Adrenal gland (tissue), 12 donors: Measurements from ENCODE around the gene LIPA. TPM values are rescaled to one million over a fixed set of nuclear protein-coding genes. Genes with fewer than 3 reads are reported as not detected.

Experiments used
- DNase-seq, 7 donors: peaks; one replicate each; pipeline ENCODE4 v3.0.0-alpha.2; 2019 to 2020
- H3K27ac ChIP-seq, 5 donors: fragments of 200-600 bp; sonication (generic) in 4 of 5; 1 replicate in 3 of 5; 2 replicates in 2 of 5; pipeline versions ENCODE4 v1.5.1 to v1.8.0; 2016 to 2020; ENCODE audit warnings: mild to moderate bottlenecking in 1 of 5
- H3K27me3 ChIP-seq: fragments of 200-600 bp; 2 replicates; pipeline ENCODE4 v1.8.0; 2021
- H3K36me3 ChIP-seq, 2 donors: fragments of 200-600 bp; replicated peaks in 1 of 2; 1 replicate in 1 of 2; 2 replicates in 1 of 2; pipeline versions ENCODE4 v1.5.1 to v1.8.0; 2018 to 2022
- H3K4me1 ChIP-seq, 2 donors: fragments of 200-600 bp; replicated peaks in 1 of 2; 1 replicate in 1 of 2; 2 replicates in 1 of 2; pipeline versions ENCODE4 v1.5.1 to v1.8.0; 2018 to 2021
- H3K4me3 ChIP-seq, 4 donors: fragments of 200-600 bp; sonication (generic) in 3 of 4; one replicate each; pipeline ENCODE4 v1.5.1; 2016 to 2018
- H3K9me3 ChIP-seq, 3 donors: fragments of 200-600 bp; sonication (generic) in 1 of 3; replicated peaks in 1 of 3; 1 replicate in 2 of 3; 2 replicates in 1 of 3; pipeline versions ENCODE4 v1.5.1 to v1.8.0; 2016 to 2021
- POLR2A ChIP-seq, 2 donors: fragments of 450-650 bp; IDR thresholded peaks; one replicate each; pipeline ENCODE4 v1.6.1; 2017; ENCODE audit warnings: antibody characterized with exemption in 2 of 2, mild to moderate bottlenecking in 2 of 2, moderate library complexity in 1 of 2
- WGBS, 4 donors: extraction: QIAGEN DNeasy Blood & Tissue Kit in 2 of 4; methylation state at CpG; one replicate each; pipeline versions ENCODE4 v1.1.5 to v1.1.7; 2013 to 2017; 5-methylcytosine and 5-hydroxymethylcytosine counted together
- intact Hi-C, 2 donors: fragments of 100-400 bp; cut with DNase I; formaldehyde crosslinking; loops; one replicate each; pipeline versions ENCODE4 v1.14.1 to v1.15.0; 2022 to 2023
- polyA plus RNA-seq, 3 donors: library from polyadenylated mRNA; stranded (reverse); fragments of 200-250 nt in 2 of 3; fragments of 350-450 nt in 1 of 3; fragmentation: Illumina TruSeq in 1 of 3; extraction: RNeasy Lipid Tissue Mini Kit (QIAGEN cat#74804) in 1 of 3; gene quantifications; one replicate each; pipeline ENCODE4 v1.2.3, GENCODE V29; 2013 to 2014
- total RNA-seq, 9 donors: library from RNA; depleted of rRNA in 4 of 9; stranded (reverse); fragments of >200 nt in 4 of 9; fragments of 120-200 nt in 1 of 9; fragmentation: NEBNext Ultra II Directional in 1 of 9; extraction: Animal tissue kit (Norgen Biotek cat#: 25700) in 1 of 9; gene quantifications; one replicate each; pipeline versions ENCODE4 v1.1.0 to v1.2.4, GENCODE V29; 2013 to 2023
- TF ChIP-seq, protein P1 (sequence below), 6 experiments: fragments of 450-650 bp in 4 of 6; fragments of 200-600 bp in 2 of 6; sonication (generic) in 1 of 6; IDR thresholded peaks; 1 replicate in 5 of 6; 2 replicates in 1 of 6; pipeline versions ENCODE4 v1.5.1 to v1.8.0; 2016 to 2021; ENCODE audit warnings: antibody characterized with exemption in 6 of 6, mild to moderate bottlenecking in 2 of 6, moderate library complexity in 1 of 6
- donor health status: healthy with polysubstance abuse.
- donor health status: Bipolar disorder and iron deficiency.
- donor health status: DM: yes; HTN: yes; CAD: no.
- donor health status: DM: no; HTN: no; CAD: no.
- donor health status: DM: no; HTN: no; CAD: no.
- donor health status: DM: yes; HTN: yes; CAD: no.

Gene LIPA
- total and polyA plus RNA-seq, 12 donors, result 15.9 to 202 (median 109) TPM

DNA sequence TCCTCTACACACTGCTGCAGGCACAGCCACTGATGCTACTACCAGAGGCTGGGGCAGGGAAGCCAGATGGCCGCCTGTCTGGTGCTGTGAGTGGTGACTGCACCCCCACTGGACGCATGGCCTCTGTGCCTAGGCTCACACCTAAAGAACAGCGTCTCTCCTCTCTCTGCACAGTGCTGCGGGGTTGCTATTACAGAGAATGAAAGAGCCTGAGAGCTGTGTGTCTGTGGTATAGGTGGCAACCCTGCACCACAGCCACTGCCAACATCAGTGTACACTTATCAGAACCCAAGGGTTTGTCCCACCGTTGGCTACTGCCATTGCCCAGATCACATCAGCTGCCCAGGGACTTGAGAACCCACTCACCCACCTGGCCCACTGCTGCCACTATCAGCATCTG lies 46.2 kb upstream of the LIPA start:
- DNase-seq, result no peak
- WGBS, 4 donors, result 89 to 100% (median 98%) methylated on average over 3 to 5 of the region's 5 CpGs
- H3K27me3 ChIP-seq, result no peaks in the 10 kb centered on the region
- no peak overlapping the region for H3K4me3 ChIP-seq
- peaks cover 15 to 43% of the 10 kb centered on the region in 2 donors for H3K4me1 ChIP-seq
- TF ChIP-seq, protein P1, sequence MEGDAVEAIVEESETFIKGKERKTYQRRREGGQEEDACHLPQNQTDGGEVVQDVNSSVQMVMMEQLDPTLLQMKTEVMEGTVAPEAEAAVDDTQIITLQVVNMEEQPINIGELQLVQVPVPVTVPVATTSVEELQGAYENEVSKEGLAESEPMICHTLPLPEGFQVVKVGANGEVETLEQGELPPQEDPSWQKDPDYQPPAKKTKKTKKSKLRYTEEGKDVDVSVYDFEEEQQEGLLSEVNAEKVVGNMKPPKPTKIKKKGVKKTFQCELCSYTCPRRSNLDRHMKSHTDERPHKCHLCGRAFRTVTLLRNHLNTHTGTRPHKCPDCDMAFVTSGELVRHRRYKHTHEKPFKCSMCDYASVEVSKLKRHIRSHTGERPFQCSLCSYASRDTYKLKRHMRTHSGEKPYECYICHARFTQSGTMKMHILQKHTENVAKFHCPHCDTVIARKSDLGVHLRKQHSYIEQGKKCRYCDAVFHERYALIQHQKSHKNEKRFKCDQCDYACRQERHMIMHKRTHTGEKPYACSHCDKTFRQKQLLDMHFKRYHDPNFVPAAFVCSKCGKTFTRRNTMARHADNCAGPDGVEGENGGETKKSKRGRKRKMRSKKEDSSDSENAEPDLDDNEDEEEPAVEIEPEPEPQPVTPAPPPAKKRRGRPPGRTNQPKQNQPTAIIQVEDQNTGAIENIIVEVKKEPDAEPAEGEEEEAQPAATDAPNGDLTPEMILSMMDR (IDR thresholded peaks at IDR 0.05), result no peak
- TF ChIP-seq POLR2A (IDR thresholded peaks at IDR 0.05), result no peak
- H3K27ac ChIP-seq, result no peak overlapping the region
- no peaks in the 10 kb centered on the region for H3K9me3 ChIP-seq
- intact Hi-C loops, result no loop called here
- H3K36me3 ChIP-seq, result no peaks in the 10 kb centered on the region

DNA sequence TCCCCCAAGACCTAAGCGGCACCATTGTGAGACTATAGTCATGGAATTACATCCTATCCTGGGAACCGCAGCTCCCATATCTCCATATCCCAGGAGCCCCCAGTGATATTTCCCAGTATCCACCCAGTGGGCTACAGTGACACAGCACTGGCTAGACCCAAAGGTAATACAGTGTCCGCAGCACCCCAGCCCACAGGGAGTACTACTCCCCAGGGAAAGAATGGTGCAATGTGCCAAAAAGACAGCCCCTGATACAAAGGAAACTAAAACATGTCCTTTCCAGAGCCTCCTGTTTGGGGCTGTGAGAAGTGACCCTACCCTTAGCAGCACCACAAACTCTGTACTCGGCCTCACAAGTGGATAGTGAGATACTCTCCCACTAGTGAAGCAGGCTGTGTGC lies 45.8 kb upstream of the LIPA start:
- no peaks in the 10 kb centered on the region for H3K9me3 ChIP-seq
- no peak for DNase-seq
- no peak for TF ChIP-seq POLR2A (IDR thresholded peaks at IDR 0.05)
- TF ChIP-seq, protein P1 (IDR thresholded peaks at IDR 0.05), result no peak
- intact Hi-C loops, result no loop called here
- peaks cover 10 to 39% of the 10 kb centered on the region in 2 donors for H3K4me1 ChIP-seq
- H3K4me3 ChIP-seq, result no peak overlapping the region
- WGBS, 4 donors, result 87 to 99% (median 91%) methylated on average over 3 to 4 of the region's 4 CpGs
- no peaks in the 10 kb centered on the region for H3K27me3 ChIP-seq
- no peaks in the 10 kb centered on the region for H3K36me3 ChIP-seq
- H3K27ac ChIP-seq, result peak overlapping the region in 1 of 5 donors; percentile 46

- intact Hi-C loops, result no loop called here
- Histone ChIP-seq H3K36me3 (no peaks in the 10 kb centered on the region), H3K27me3 (no peaks in the 10 kb centered on the region), H3K4me1 (peaks cover 4 to 35% of the 10 kb centered on the region in 2 donors), H3K27ac (peak overlapping the region in 3 of 5 donors; percentile 25 to 76 (median 39)), H3K9me3 (no peaks in the 10 kb centered on the region), H3K4me3 (no peak overlapping the region)
- no peak for TF ChIP-seq POLR2A (IDR thresholded peaks at IDR 0.05)
- TF ChIP-seq, protein P1 (IDR thresholded peaks at IDR 0.05), result no peak
- WGBS, 4 donors, result 65 to 87% (median 73%) methylated on average over 5 of the region's 5 CpGs
- DNase-seq, result no peak
Observed at GRCh38 chr10:89296220-89296648, 44.7 kb upstream of the LIPA start.

DNA sequence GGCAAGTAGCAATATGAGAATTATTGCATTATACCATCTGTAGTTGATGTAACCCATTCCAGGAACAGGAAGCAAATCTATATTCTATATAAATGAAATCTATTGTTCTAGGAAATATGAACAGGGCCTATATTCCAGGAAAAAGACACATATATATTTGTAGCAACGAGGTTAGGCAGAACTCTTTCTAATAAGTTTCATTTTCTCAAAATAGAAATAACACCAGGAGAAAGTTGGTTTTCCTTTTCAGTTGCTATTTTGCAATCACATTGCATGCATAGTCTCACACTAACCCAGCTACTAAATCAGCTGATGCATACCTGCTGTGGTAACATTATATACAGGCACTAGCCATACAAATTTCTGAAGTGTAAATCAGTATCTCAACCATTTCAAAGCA lies 44.0 kb upstream of the LIPA start:
- Histone ChIP-seq H3K9me3 (no peaks in the 10 kb centered on the region), H3K4me1 (peaks cover 0 to 31% of the 10 kb centered on the region in 2 donors), H3K27me3 (no peaks in the 10 kb centered on the region), H3K36me3 (no peaks in the 10 kb centered on the region), H3K27ac (peak overlapping the region in 3 of 5 donors; percentile 25 to 76 (median 39)), H3K4me3 (no peak overlapping the region)
- intact Hi-C loops, result no loop called here
- no peak for DNase-seq
- TF ChIP-seq, protein P1 (IDR thresholded peaks at IDR 0.05), result no peak
- TF ChIP-seq POLR2A (IDR thresholded peaks at IDR 0.05), result no peak
- WGBS, 4 donors, result 29 to 55% (median 39%) methylated on average over 1 of the region's 1 CpG
